BJ (cell line): Measurements from ENCODE around the gene PRKACA. TPM values are rescaled to one million over a fixed set of nuclear protein-coding genes. Genes with fewer than 3 reads are reported as not detected.
A peak's percentile ranks its signal among the peaks of the same experiment; 100 is the strongest.

Experiments used
- CTCF ChIA-PET: fragments of 350-600 bp; formaldehyde crosslinking; extraction: SDS; loops from one replicate; lab custom pipeline; 2021; ENCODE audit warnings: antibody characterized with exemption, inconsistent platforms; lab: Yijun Ruan, JAX
- POLR2A ChIA-PET: fragments of 300-600 bp; sonication (Branson Sonifier 250); formaldehyde crosslinking; extraction: SDS; loops from one replicate; lab custom pipeline; 2021; ENCODE audit warnings: antibody characterized with exemption; lab: Charles Lee
- DNase-seq: peaks from one replicate; pipeline ENCODE4 v3.0.0-alpha.2; 2011; ENCODE audit warnings: low read depth
- H3K27me3 ChIP-seq: 2 replicates; pipeline ENCODE4 v1.6.0; 2011; ENCODE audit warnings: low read length; ENCODE audit not compliant: control insufficient read depth, insufficient read depth
- H3K36me3 ChIP-seq: 2 replicates; pipeline ENCODE4 v1.5.1; 2011; ENCODE audit warnings: low read length; ENCODE audit not compliant: control insufficient read depth, insufficient read depth
- H3K4me3 ChIP-seq: 2 replicates; pipeline ENCODE4 v1.5.1; 2011; ENCODE audit warnings: low read depth, mild to moderate bottlenecking, control low read depth, low read length
- polyA plus RNA-seq: library from polyadenylated mRNA; depleted of rRNA; stranded (reverse); fragments of >200 nt; gene quantifications from 2 replicates; pipeline ENCODE4 v1.2.3, GENCODE V29; 2011
- TF ChIP-seq, protein P1 (sequence below): IDR thresholded peaks from 2 replicates; pipeline ENCODE4 v1.5.1; 2011; ENCODE audit warnings: low read depth, mild to moderate bottlenecking, control low read depth, inconsistent platforms, low read length, moderate library complexity; ENCODE audit not compliant: insufficient read depth

Gene PRKACA
- polyA plus RNA-seq, 1 experiment, result 35.4 TPM

DNA sequence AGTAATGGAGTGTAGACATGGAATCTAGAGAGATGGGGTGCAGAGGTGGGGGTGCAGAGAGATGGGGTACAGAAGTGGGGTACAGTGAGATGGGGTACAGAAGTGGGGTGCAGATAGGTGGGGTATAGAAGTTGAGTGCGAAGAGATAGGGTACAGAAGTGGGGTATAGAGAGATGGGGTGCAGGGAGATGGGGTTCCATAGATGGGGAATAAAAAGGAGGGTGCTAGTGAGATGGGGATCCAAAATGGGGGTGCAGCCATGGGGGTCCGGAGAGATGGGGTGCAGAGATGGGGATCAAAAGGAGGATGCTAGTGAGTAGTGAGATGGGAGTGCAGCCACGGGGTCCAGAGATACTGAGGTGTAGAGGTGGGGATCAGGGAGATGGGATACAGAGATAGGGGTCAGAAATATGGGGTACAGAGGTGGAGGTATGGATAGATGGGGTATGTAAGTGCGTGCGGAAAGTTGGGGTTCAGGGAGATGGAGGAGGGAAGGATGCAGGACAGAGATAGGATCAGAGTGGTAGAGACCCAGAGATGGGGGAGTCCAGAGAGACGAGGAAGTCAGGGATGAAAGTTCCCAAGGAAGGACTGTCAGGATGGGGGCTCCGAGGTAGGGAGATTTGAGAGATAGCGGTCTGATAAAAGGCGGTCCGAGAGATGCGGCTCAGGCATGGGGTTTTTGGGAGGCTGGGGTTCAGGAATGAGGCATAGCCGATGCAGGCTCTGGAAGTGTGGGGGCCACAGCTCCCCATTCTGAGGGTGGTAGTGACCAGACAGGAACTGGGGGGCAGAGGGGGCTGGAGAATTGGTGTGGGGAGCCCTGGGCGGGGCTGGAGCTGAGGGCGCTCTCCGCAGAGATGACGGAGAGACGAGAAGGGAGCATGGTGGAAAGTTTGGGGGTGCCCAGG lies 59.1 kb downstream of the PRKACA start:
- no peak for DNase-seq
- H3K4me3 ChIP-seq, result no peak overlapping the region; the same call in 1 of the 2 replicates
- H3K36me3 ChIP-seq, result no peaks in the 10 kb centered on the region
- TF ChIP-seq, protein P1, sequence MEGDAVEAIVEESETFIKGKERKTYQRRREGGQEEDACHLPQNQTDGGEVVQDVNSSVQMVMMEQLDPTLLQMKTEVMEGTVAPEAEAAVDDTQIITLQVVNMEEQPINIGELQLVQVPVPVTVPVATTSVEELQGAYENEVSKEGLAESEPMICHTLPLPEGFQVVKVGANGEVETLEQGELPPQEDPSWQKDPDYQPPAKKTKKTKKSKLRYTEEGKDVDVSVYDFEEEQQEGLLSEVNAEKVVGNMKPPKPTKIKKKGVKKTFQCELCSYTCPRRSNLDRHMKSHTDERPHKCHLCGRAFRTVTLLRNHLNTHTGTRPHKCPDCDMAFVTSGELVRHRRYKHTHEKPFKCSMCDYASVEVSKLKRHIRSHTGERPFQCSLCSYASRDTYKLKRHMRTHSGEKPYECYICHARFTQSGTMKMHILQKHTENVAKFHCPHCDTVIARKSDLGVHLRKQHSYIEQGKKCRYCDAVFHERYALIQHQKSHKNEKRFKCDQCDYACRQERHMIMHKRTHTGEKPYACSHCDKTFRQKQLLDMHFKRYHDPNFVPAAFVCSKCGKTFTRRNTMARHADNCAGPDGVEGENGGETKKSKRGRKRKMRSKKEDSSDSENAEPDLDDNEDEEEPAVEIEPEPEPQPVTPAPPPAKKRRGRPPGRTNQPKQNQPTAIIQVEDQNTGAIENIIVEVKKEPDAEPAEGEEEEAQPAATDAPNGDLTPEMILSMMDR, result no peak
- H3K27me3 ChIP-seq, result peaks cover 8% of the 10 kb centered on the region; the same call in 1 of the 2 replicates
- POLR2A ChIA-PET, result no interaction called here
- CTCF ChIA-PET, result interaction anchor here (0.7 to 8.7 kb wide), 27 partner anchors 8 to 197 kb away, joined by 3 to 115 read pairs (median 5); partner anchors contain the start of genes ASF1B, IL27RA, MISP3 and RLN3

DNA sequence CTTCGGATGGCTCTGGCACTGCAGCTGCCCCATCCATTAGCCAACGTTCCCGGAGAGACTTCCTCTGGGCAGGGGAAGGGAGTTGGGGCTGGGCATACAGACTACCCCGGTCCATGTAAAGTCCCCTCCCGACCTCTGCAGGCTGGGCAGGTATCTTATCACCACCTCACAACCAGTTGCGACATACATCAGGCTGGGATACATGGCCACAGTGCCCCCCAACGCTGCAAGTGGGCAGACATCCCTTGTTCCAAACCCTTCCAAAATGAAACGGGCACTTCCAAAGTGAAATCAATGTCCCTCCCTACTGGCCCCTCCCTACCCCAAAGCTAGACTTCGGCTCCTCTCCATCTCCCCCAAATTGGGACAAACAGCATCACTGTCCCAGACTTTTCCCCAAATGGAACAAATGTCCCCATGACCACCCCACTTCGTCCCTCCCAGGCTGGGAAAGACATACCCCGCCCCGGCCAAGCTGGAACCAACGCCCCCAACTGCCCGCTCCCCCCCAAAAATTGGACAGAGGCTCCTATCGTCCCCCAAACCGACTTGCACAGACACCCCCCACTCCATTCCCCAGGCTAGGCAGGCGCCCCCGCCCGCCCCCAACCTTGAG lies 60.7 kb downstream of the PRKACA start:
- peak overlapping the region; percentile 39 for H3K4me3 ChIP-seq
- no peaks in the 10 kb centered on the region for H3K36me3 ChIP-seq
- ChIA-PET POLR2A (interaction anchor here (0.7 kb wide), 1 partner anchor 60 kb away, joined by 3 read pairs; no protein-coding TSS in a partner anchor), CTCF (interaction anchor here (0.6 to 8.7 kb wide), 8 partner anchors 11 to 177 kb away, joined by 3 to 115 read pairs (median 4); partner anchors contain the start of genes IL27RA and MISP3)
- no peak for DNase-seq
- peaks cover 8% of the 10 kb centered on the region; the same call in 1 of the 2 replicates for H3K27me3 ChIP-seq
- TF ChIP-seq, protein P1, result no peak

DNA sequence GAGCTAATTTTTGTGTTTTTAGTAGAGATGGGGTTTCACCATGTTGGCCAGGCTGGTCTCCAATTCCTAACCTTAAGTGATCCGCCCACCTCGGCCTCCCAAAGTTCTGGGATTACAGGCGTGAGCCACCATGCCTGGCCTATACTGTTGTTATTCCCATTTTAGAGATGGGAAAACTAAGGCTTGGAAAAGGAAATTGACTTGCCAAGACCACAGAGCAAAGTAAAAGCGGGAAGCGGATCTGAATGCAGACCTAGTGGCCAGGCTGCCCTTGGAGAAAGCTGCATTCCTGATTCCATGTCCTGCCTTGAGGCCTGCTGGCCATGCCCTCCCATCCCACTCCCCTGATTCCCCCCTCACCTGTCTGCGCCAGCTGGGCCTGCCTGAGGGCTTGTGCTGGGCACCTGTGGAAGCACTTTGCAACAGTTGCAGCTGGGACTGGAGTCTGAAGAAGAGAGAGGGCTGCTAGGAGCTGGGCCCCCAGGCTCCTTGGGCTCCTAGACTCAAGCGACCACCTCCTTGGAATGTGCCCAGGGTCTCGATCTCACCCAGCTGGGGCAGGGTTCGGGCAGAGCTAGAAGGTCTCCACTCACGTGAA lies 61.4 kb downstream of the PRKACA start:
- no peak for DNase-seq
- ChIA-PET POLR2A (no interaction called here), CTCF (interaction anchor here (0.8 to 8.7 kb wide), 7 partner anchors 13 to 177 kb away, joined by 3 to 115 read pairs (median 3); partner anchors contain the start of genes IL27RA and MISP3)
- Histone ChIP-seq H3K27me3 (peaks cover 8% of the 10 kb centered on the region; the same call in 1 of the 2 replicates), H3K4me3 (no peak overlapping the region), H3K36me3 (no peaks in the 10 kb centered on the region)
- TF ChIP-seq, protein P1, result no peak

DNA sequence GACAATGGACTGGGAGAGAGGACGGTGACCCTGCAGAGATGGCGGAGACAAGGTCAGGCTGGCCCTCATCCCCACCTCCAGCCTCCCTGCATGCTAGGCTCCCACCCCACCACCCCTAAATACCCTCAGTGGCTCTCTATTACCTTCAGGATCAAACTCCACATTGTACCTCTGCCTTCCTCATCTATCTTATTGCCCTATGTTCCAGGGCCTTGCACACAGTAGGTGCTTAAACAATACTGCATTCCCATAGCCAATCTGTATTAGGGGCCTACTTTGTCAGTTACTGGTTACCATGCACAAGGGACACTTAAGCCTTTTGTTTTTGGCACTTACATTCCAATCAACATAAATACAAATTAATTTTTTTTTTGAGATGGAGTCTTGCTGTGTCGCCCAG lies 62.2 kb downstream of the PRKACA start:
- Histone ChIP-seq H3K36me3 (no peaks in the 10 kb centered on the region), H3K27me3 (peaks cover 8% of the 10 kb centered on the region; the same call in 1 of the 2 replicates), H3K4me3 (no peak overlapping the region)
- no peak for DNase-seq
- TF ChIP-seq, protein P1, result no peak
- POLR2A ChIA-PET, result no interaction called here
- CTCF ChIA-PET, result interaction anchor here (0.8 to 8.7 kb wide), 3 partner anchors 16 to 176 kb away, joined by 3 to 115 read pairs (median 3); partner anchors contain the start of gene MISP3
